GM12891 (cell line): ENCODE data around the gene ADRA1B.

Source experiments
- POLR2A ChIP-seq: IDR thresholded peaks from 2 replicates; pipeline ENCODE4 v1.6.1; 2011; ENCODE audit warnings: low read depth, low read length, control low read depth
- POLR2AphosphoS5 ChIP-seq: IDR thresholded peaks from 2 replicates; pipeline ENCODE4 v1.6.1; 2011; ENCODE audit warnings: low read depth, low read length, control low read depth
- TAF1 ChIP-seq: IDR thresholded peaks from 2 replicates; pipeline ENCODE4 v1.6.1; 2011; ENCODE audit warnings: low read depth, low read length, control low read depth

DNA sequence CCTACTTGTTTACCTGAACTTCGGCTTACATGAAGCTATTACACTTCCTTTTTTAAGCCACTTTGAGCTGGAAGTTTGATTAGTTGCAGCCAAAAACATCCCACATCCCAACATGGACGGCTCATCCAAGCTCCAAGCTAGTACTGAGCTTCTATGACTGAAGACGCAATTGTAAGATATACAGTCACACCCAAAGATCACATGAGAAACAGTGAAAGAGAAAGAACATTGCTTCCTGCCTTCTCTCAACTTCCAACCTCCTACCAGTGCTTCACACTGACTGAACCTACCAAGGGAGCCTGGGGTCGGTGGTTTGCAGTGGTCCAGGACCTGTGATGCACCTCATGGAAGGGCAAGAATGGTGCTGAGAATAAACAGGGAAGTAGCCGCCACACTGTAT, 27.4 kb upstream of the ADRA1B start:
- TF ChIP-seq POLR2AphosphoS5 (no peak), POLR2A (no peak), TAF1 (no peak)
